ENCODE data around the gene TMEM132D. TPM values are rescaled to one million over a fixed set of nuclear protein-coding genes. Genes with fewer than 3 reads are reported as not detected.
"Not testable (repeated sequence)": the region's sequence is repeated elsewhere in the genome, so short reads cannot be mapped to it uniquely, and the experiment has no call there.

The TMEM132D gene
- total RNA-seq, 2 experiments from 2014 or later = not detected

DNA sequence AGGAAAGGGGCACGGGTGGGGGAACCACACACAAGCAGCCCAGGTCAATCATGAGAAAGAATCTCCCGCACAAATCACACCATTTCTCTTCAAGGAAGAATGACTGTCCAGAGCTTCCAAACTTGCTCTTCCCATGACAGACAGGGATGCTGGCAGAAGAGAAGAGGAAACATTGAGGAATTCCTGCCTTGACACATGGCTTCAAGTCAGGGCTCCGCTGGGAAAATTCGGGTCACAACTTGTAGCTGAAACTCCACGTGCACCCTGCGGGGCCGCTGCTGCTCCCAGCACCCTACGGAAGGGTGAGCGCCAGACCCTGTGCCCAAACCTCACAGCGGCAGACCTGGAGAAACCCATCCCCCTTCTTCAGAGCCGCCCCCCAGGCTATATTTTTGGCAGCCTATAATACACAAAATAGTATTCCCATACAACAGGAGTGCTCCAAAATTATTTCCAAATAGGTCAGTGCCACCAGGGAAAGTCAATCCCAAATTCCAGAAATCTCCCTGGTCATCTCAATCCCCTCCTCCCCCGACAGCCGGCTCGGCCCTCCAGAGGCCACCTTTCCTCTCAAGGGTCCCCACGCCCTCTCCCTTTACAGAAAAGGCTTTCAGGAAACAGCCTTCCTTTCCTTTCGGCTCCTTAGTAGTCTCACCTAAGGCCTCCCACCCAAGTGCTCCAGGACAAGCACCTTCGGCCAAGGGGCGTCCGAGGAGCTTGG, 1.3 kb downstream of the TMEM132D start:
- Mint-ChIP-seq H3K27ac (no peak overlapping the region), H3K27me3 (ENCODE audit: low read depth) (peaks cover 26% of the 10 kb centered on the region), H3K9me3 (ENCODE audit: insufficient read depth) (no peaks in the 10 kb centered on the region), H3K36me3 (ENCODE audit: low read depth) (peaks cover 2% of the 10 kb centered on the region), H3K4me1 (ENCODE audit: low read depth) (no peaks in the 10 kb centered on the region), H3K4me3 (no peak overlapping the region)
- ChIA-PET POLR2A (no interaction called here), CTCF (no interaction called here)
- DNase-seq = no peak
- ATAC-seq = no peak

- DNase-seq (no peak), ATAC-seq (no peak)
- Mint-ChIP-seq H3K27me3 (ENCODE audit: low read depth) (peaks cover 26% of the 10 kb centered on the region), H3K9me3 (ENCODE audit: insufficient read depth) (no peaks in the 10 kb centered on the region), H3K4me3 (no peak overlapping the region), H3K36me3 (ENCODE audit: low read depth) (peaks cover 2% of the 10 kb centered on the region), H3K27ac (no peak overlapping the region), H3K4me1 (ENCODE audit: low read depth) (no peaks in the 10 kb centered on the region)
- POLR2A ChIA-PET = no interaction called here
- CTCF ChIA-PET = no interaction called here
Observed at GRCh38 chr12:129901254-129901653, 2.6 kb downstream of the TMEM132D start.

DNA sequence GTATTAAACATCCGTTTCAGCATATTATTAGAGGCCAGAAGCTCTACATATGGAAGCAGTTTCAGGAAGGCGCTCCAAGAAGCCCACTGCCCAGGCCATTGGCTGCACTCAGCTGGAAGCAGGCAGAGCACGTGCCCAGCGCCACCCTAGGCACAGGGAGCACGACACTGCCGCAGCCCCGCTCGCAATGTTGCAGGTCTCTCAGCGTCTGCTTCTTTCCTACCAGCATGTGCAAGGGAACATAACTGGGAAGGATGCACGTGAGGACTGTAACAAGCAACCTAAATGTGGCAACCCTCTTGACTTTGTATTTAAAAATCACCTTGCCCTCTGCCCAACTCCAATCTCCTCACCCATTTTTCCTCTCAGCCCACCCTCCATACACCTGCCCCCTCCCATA, 3.5 kb downstream of the TMEM132D start:
- no peaks in the 10 kb centered on the region for H3K4me1 Mint-ChIP-seq (ENCODE audit: low read depth)
- POLR2A ChIA-PET = no interaction called here
- peaks cover 26% of the 10 kb centered on the region for H3K27me3 Mint-ChIP-seq (ENCODE audit: low read depth)

GRCh38 chr12:129899045-129899444, 4.8 kb downstream of the TMEM132D start:
- H3K36me3 Mint-ChIP-seq (ENCODE audit: low read depth); ATAC-seq; H3K4me1 Mint-ChIP-seq (ENCODE audit: low read depth); DNase-seq; POLR2A ChIA-PET; H3K4me3 Mint-ChIP-seq; H3K27ac Mint-ChIP-seq; CTCF ChIA-PET; H3K9me3 Mint-ChIP-seq (ENCODE audit: insufficient read depth): not testable (repeated sequence)
- peaks cover 18% of the 10 kb centered on the region for H3K27me3 Mint-ChIP-seq (ENCODE audit: low read depth)

More for the DNA sequence above, 3.5 kb downstream of the TMEM132D start:
- Mint-ChIP-seq H3K36me3 (ENCODE audit: low read depth) (peaks cover 2% of the 10 kb centered on the region), H3K9me3 (ENCODE audit: insufficient read depth) (no peaks in the 10 kb centered on the region), H3K27ac (no peak overlapping the region), H3K4me3 (no peak overlapping the region)
- CTCF ChIA-PET = no interaction called here
- ATAC-seq = no peak
- DNase-seq = no peak

DNA sequence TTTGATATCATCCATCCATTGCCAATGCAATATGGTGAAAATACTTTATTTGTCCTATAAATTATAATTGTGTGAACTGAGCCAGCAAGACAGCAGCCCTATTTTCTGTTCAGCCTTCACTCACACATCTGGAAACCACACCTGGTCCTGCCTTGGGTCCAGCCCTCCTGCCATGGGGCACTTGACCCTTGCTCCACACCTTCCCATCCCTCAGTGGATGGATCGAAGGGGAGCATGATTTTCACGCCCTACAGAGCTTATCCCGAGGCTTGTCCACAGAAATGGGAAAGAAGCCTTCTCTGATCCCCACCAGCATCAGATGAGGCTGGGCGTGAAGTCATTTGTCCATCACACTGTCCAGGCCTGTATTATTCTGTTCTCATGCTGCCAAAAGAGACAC, 10.1 kb downstream of the TMEM132D start:
- H3K4me1 Mint-ChIP-seq (ENCODE audit: low read depth) = no peaks in the 10 kb centered on the region
- POLR2A ChIA-PET = no interaction called here
- CTCF ChIA-PET = no interaction called here

GRCh38 chr12:129887101-129887500, 16.7 kb downstream of the TMEM132D start:
- DNase-seq (no peak), ATAC-seq (no peak)
- Mint-ChIP-seq H3K36me3 (ENCODE audit: low read depth) (no peaks in the 10 kb centered on the region), H3K27me3 (ENCODE audit: low read depth) (no peaks in the 10 kb centered on the region), H3K4me3 (no peak overlapping the region), H3K27ac (no peak overlapping the region), H3K9me3 (ENCODE audit: insufficient read depth) (no peaks in the 10 kb centered on the region), H3K4me1 (ENCODE audit: low read depth) (no peaks in the 10 kb centered on the region)
- ChIA-PET POLR2A (no interaction called here), CTCF (no interaction called here)

More for the DNA sequence above, 10.1 kb downstream of the TMEM132D start:
- Mint-ChIP-seq H3K36me3 (ENCODE audit: low read depth) (no peaks in the 10 kb centered on the region), H3K4me3 (no peak overlapping the region), H3K27ac (no peak overlapping the region), H3K27me3 (ENCODE audit: low read depth) (no peaks in the 10 kb centered on the region), H3K9me3 (ENCODE audit: insufficient read depth) (no peaks in the 10 kb centered on the region)
- DNase-seq = no peak
- no peak for ATAC-seq

DNA sequence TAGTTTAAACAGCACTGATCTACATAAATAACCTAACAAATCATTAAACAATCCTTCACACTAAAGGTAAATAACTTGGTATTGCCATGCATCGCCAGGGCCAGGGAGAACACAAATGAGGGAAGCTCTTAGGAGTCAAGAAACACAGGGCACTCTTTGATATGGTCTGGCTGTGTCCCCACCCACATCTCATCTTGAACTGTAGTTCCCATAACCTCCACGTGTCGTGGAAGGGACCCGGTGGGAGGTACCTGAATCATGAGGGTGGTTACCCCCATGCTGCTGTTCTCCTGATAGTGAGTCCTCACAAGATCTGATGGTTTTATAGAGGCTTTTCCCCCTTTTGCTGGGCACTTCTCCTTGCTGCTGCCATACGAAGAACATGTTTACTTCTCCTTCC, 17.3 kb downstream of the TMEM132D start:
- no peaks in the 10 kb centered on the region for H3K36me3 Mint-ChIP-seq (ENCODE audit: low read depth)
- ChIA-PET POLR2A (no interaction called here), CTCF (no interaction called here)
- H3K9me3 Mint-ChIP-seq (ENCODE audit: insufficient read depth) = no peaks in the 10 kb centered on the region
- no peak for ATAC-seq
- H3K4me1 Mint-ChIP-seq (ENCODE audit: low read depth) = no peaks in the 10 kb centered on the region
- H3K27ac Mint-ChIP-seq = no peak overlapping the region
- H3K4me3 Mint-ChIP-seq = no peak overlapping the region
- DNase-seq = no peak
- no peaks in the 10 kb centered on the region for H3K27me3 Mint-ChIP-seq (ENCODE audit: low read depth)

DNA sequence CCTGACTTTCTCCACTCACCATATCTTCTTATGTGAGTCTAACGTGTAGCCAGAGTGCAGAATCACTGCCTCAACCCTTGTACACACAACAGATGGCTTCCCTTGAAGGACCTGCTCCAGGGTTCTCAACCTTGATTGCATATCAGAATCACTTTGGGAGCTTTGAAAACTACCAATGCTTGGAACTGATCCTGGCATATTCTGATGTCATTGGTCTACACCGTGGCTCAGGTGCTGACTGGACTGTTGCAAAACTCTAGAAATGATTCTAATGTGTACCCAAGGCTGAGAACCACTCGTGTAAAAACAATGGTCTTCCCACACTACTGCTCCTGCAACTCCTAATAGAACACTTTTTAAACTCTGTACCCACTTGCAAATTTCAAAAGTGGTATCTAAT, 18.5 kb downstream of the TMEM132D start:
- no peak for DNase-seq
- no peaks in the 10 kb centered on the region for H3K4me1 Mint-ChIP-seq (ENCODE audit: low read depth)
- no peaks in the 10 kb centered on the region for H3K9me3 Mint-ChIP-seq (ENCODE audit: insufficient read depth)
- no peak overlapping the region for H3K4me3 Mint-ChIP-seq
- H3K36me3 Mint-ChIP-seq (ENCODE audit: low read depth) = no peaks in the 10 kb centered on the region
- POLR2A ChIA-PET = no interaction called here
- no peaks in the 10 kb centered on the region for H3K27me3 Mint-ChIP-seq (ENCODE audit: low read depth)
- CTCF ChIA-PET = no interaction called here
- no peak for ATAC-seq
- H3K27ac Mint-ChIP-seq = no peak overlapping the region

- Mint-ChIP-seq H3K9me3 (ENCODE audit: insufficient read depth) (peaks cover 3% of the 10 kb centered on the region), H3K36me3 (ENCODE audit: low read depth) (no peaks in the 10 kb centered on the region), H3K4me1 (ENCODE audit: low read depth) (no peaks in the 10 kb centered on the region), H3K4me3 (no peak overlapping the region), H3K27ac (no peak overlapping the region), H3K27me3 (ENCODE audit: low read depth) (no peaks in the 10 kb centered on the region)
- ATAC-seq = no peak
- POLR2A ChIA-PET = no interaction called here
- CTCF ChIA-PET = interaction anchor here (0.8 kb wide), 1 partner anchor 34 kb away, joined by 3 read pairs; no protein-coding TSS in a partner anchor
- no peak for DNase-seq
Observed at GRCh38 chr12:129877411-129877810, 26.4 kb downstream of the TMEM132D start.

DNA sequence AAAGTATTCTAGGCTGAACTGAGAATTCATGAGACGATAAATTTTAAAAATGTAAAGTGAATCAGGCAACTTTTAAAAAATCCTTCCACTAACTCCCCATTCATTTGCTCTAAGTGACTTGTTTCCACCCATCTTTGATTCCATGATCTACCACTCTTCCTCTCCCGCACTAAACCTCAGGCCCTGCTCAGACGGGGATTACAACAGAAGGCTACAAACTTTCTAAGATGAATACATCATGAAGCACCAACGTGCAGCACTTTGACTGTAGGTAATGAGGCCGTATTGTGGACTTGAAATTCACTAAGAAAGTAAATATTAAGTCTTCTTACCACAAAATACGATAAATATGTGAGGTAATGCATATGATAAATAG, 30.0 kb downstream of the TMEM132D start:
- CTCF ChIA-PET = no interaction called here
- DNase-seq = no peak
- POLR2A ChIA-PET = no interaction called here
- Mint-ChIP-seq H3K36me3 (ENCODE audit: low read depth) (no peaks in the 10 kb centered on the region), H3K9me3 (ENCODE audit: insufficient read depth) (peaks cover under 1% of the 10 kb centered on the region), H3K4me3 (no peak overlapping the region), H3K27me3 (ENCODE audit: low read depth) (no peaks in the 10 kb centered on the region), H3K4me1 (ENCODE audit: low read depth) (no peaks in the 10 kb centered on the region), H3K27ac (no peak overlapping the region)
- ATAC-seq = no peak

- Mint-ChIP-seq H3K9me3 (ENCODE audit: insufficient read depth) (no peaks in the 10 kb centered on the region), H3K4me1 (ENCODE audit: low read depth) (no peaks in the 10 kb centered on the region), H3K27me3 (ENCODE audit: low read depth) (no peaks in the 10 kb centered on the region), H3K36me3 (ENCODE audit: low read depth) (no peaks in the 10 kb centered on the region), H3K27ac (no peak overlapping the region), H3K4me3 (no peak overlapping the region)
- DNase-seq (no peak), ATAC-seq (no peak)
- POLR2A ChIA-PET = no interaction called here
- CTCF ChIA-PET = no interaction called here
Observed at GRCh38 chr12:129873111-129873832, 30.6 kb downstream of the TMEM132D start.

GRCh38 chr12:129871991-129872972, 31.5 kb downstream of the TMEM132D start:
- no peak for DNase-seq

More at GRCh38 chr12:129871991-129872972, 31.5 kb downstream of the TMEM132D start:
- Mint-ChIP-seq H3K4me1 (ENCODE audit: low read depth) (no peaks in the 10 kb centered on the region), H3K27me3 (ENCODE audit: low read depth) (no peaks in the 10 kb centered on the region), H3K36me3 (ENCODE audit: low read depth) (no peaks in the 10 kb centered on the region), H3K9me3 (ENCODE audit: insufficient read depth) (no peaks in the 10 kb centered on the region), H3K4me3 (no peak overlapping the region), H3K27ac (no peak overlapping the region)
- ChIA-PET POLR2A (no interaction called here), CTCF (no interaction called here)
- no peak for ATAC-seq
